HFF-Myc (cell line): ENCODE data around the gene CHAD.

Experiments
- DNase-seq: peaks from one replicate; pipeline ENCODE4 v3.0.0-alpha.2; 2011; ENCODE audit warnings: low read depth; ENCODE audit errors: extremely low read depth
- H3K4me3 ChIP-seq: replicated peaks from 2 replicates; pipeline ENCODE4 v1.5.1; 2011; ENCODE audit warnings: low read depth, mild to moderate bottlenecking, control low read depth, low read length
- CTCF ChIP-seq: IDR thresholded peaks from 2 replicates; pipeline ENCODE4 v1.5.1; 2012; ENCODE audit warnings: mild to moderate bottlenecking, low read depth, low read length, control low read depth; ENCODE audit errors: missing control alignments

The CHAD gene

DNA sequence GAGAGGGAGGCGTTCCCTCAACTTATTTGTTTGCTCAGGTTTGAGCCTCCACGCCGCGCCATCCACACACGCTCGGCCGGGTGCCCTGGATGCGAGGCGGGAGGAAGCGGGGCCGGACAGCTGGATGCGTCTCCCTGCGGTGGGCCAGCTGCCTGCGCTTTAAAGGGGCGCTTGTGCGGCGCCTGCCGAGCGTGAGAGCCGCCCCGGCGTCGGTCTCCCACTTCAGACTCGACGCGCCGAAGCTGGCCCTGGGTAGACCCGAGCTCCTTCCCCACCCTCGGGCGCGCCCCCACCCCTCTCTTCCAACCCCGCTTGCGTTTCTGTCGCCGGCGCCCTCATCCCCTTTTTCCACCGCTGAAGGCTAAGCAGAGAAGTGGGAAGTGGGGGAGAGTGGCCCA lies 527 bp upstream of the CHAD start:
- no peak for TF ChIP-seq CTCF
- peak overlapping the region; percentile 20; the same call in 1 of the 2 replicates for H3K4me3 ChIP-seq
- no peak for DNase-seq

DNA sequence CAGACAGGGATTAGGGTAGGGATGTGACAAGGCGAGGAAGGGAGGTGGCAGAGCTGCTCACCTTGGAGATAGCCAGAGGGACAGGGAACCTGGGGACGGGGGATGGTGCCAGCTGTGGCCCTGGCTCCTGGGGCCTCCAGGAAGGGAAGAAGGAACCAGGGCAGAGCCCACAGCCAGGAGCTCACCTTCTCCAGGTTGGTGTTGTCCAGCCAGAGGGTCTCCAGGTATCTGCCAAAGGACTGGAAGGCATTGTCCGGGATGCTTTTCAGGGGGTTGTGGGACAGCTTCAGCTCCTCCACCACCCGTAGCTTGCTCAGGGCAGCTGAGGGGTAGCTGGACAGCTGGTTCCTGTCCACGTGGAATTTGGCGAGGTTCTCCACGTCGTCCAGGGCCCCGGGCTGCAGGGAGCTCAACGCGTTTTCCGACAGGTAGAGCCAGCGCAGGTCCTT lies 801 bp downstream of the CHAD start:
- no peak overlapping the region for H3K4me3 ChIP-seq
- TF ChIP-seq CTCF: no peak
- DNase-seq: no peak

DNA sequence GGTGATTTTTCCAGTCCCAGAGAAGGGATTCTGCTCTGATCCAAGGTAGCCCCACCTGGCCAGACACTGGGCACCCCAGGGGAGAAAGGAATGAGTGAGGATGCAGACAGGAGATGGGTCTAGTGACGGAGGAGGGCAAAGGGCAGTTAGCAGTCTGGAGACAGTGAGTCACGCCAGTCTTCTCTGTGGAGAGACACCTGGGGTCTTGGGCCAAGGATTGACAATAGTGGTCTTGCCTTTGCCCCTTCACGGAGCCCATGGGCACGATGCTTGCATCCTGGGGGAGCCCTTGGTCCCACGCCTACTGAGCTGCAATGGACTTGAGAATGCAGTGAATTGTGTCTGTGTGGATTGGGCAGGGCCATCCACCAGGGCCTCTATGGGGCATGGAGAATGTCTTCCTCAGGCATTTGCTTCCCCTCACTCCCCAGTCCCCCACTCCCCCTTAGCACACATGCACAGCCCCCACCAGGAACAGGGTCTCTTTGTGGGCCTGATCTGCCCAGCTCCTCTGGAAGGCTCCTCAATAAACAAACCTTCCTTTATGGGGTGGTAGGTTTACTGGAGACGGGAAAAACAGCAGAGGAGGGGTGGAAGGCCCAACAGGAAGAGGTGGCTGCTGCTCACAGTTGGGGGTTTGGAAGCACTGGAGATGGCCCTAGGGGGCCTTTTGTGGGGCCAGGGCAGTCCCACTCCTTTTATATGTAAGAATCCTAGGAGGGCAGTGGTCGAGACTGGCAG lies 1.4 kb downstream of the CHAD start:
- H3K4me3 ChIP-seq: no peak overlapping the region
- TF ChIP-seq CTCF: no peak
- no peak for DNase-seq

DNA sequence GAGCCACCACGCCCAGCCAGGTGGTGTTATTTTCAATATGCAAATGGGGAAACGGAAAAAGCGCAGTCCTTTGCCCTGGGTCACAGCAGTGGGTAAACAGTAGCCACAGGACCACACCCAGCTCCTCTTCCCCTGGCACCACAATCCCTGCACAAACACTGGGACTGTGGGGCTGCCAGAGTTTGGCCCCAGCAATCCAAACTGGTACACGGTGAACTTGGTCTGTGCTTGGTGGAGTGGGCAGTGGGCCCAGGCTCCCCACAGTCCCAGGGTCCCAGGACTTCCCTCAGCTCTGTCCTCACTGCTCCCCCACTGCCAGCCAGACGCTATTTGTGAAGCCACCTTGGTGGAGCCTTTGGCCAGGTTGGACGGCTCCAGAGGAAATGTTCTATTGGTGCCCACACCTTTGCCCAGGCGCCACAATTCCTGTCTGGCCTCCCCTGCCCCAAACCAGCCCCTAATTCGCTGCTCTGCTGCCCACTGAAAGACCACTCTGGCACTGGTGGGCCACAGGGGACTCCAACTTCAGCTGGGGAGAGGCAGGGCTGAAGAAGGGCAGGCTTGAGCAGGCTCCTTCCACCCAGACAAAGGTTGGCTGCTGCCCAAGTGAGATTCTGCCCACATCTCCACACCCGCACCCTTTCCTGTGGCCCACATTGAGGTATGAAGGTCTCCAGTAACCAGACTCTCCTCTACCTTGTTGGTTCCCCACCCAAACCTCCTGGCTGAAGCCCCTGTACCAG lies 2.1 kb downstream of the CHAD start:
- TF ChIP-seq CTCF: no peak
- H3K4me3 ChIP-seq: no peak overlapping the region

GRCh38 chr17:50465635-50466034 lies 3.0 kb downstream of the CHAD start:
- H3K4me3 ChIP-seq: no peak overlapping the region
- no peak for TF ChIP-seq CTCF
- DNase-seq: no peak

More for the DNA sequence above, 2.1 kb downstream of the CHAD start:
- no peak for DNase-seq

DNA sequence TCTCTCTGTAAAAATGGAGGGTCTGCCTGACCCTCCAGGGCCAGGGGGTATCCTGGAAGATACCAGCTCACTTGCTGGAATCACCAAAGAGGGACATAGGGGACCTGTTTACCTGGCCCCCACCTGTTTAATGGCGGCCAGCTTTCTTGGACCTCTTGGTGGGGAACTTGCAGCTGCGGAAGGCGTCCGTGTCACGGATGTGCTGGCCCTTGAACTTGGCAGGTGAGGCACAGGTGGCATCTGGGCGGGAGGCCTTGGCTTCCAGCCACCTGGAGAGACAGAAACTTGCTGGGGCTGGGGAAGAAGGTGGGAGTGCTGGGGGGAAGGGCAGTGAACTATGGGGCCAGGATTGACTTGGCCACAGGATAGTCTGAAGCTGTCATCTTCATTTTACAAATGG lies 3.5 kb downstream of the CHAD start:
- no peak for DNase-seq
- H3K4me3 ChIP-seq: no peak overlapping the region
- TF ChIP-seq CTCF: no peak

GRCh38 chr17:50464736-50465135 lies 3.9 kb downstream of the CHAD start:
- no peak overlapping the region for H3K4me3 ChIP-seq
- DNase-seq: no peak
- no peak for TF ChIP-seq CTCF
